Skin of body (tissue), 2 donors: ENCODE results near the gene NOS1. TPM values are rescaled to one million over a fixed set of nuclear protein-coding genes. Genes with fewer than 3 reads are reported as not detected.
A peak's percentile ranks its signal among the peaks of the same experiment; 100 is the strongest.
"Not testable (repeated sequence)": the region's sequence is repeated elsewhere in the genome, so short reads cannot be mapped to it uniquely, and the experiment has no call there.

Experiments used
- DNase-seq: peaks from one replicate; lab custom pipeline; 2025; lab: John Stamatoyannopoulos, UW
- total RNA-seq: library from RNA; depleted of rRNA; stranded (reverse); fragments of >200 nt; gene quantifications from one replicate; pipeline ENCODE4 v1.2.3, GENCODE V29; 2014

NOS1 gene
- total RNA-seq, 1 donor from 2014 or later, result 1.7 TPM

GRCh38 chr12:117273091-117273490 lies 88.3 kb downstream of the NOS1 start:
- DNase-seq, result no peak

DNA sequence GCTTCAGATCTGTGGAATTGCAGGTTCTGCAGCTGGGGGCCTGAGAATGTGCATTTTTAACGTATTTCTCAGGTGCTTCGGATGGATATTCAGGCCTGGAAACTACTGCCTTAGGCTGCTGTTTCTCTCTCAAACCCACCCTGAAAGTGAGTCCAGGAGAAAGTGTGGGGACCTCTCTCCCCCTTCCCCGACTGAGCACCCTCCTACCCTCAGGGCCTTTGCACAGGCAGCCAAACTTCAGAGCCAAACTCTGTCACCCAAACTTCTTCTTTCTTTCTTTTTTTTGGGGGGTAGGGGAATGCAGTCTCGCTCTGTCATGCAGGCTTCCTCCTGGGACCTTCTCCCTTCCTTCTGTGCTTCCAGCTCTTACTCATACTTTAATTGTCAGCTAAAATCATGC lies 88.7 kb downstream of the NOS1 start:
- no peak for DNase-seq

- no peak for DNase-seq
Observed at GRCh38 chr12:117262749-117263148, 98.7 kb downstream of the NOS1 start.

GRCh38 chr12:117261247-117261646 lies 100.2 kb downstream of the NOS1 start:
- DNase-seq, result no peak

- DNase-seq, result no peak
Observed at GRCh38 chr12:117255386-117255785, 106.0 kb downstream of the NOS1 start.

DNA sequence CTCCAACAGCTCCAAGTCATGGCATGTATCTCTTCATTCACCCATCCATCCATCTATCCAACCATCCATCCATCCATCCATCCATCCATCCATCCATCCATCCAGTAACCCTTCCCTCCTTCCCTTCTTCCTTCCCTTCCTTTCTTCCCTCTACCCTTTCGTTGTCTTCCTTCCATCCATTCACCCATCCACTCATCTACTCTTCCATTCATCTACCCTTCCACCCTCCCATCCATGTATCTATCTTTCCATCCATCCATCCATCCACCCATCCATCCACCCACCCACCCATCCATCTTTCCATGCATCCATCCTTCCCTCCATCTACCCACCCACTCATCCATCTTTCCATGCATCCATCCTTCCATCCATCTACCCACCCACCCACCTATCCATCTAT lies 117.9 kb downstream of the NOS1 start:
- no peak for DNase-seq

DNA sequence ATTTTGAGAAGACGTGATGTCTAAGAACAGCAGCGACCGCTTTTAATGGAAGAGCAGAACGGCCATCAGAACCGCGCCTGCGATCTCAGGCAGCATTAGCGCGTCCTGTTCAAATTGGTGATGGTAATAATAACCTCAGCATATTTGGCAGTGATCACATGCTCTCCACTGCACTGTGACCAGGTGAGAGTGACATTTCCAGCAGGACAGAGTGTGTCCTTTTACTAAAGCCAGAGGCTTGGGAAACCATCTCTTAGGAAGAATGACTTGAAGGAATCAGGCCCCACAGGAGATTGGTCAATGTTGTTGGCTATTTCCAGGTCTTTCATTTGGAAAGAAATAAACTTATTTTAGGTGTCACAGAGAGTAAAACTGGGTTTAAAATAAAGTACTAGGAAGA lies 119.7 kb downstream of the NOS1 start:
- DNase-seq, result no peak

GRCh38 chr12:117240081-117240755 lies 121.2 kb downstream of the NOS1 start:
- DNase-seq, result no peak

DNA sequence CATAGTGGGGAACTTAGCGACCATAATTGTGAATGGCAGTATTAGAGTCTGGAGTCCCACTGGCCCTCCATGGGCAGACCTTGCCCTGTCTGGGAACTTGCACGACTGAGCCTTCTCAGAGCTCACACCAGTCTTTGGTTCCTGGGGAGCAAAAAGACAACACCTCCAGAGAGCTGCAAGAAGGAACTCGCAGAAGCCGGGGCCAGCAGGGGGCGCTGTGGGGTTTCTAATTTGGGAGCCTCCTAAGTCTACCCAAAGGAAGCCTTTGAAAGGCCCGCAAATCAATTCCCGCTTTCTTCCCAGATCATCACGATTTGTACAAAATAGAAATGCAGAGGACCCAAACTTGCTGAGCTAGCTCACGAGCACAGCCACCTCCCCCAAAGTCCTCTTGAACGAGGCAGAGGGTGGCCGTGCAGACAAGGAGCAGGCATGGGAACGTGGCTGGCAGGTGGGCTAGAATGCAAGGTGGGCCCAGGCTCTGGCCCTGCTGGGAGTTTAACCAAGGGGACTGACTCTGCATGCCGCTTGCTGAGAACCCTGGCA lies 124.9 kb downstream of the NOS1 start:
- DNase-seq, result no peak

GRCh38 chr12:117235261-117235660 lies 126.2 kb downstream of the NOS1 start:
- DNase-seq, result no peak

DNA sequence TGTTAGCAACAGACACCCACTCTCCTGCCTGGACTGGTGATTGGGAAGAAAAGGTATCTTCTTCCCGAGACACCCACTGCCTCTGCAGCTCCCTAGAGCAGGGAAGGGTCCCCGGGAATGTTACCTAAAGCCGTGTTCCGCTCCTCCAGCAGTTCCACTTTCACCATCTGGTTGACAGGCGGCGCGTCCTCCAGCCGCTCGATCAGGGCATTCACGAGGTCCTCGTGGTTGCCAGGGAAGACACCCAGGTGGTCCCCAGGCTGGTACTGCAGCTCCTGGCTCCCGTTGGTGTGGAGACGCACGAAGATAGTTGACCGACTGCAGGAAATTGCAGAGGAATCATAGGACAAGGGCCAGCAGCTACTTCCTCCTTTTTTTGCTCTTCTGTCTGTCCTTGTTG lies 127.0 kb downstream of the NOS1 start:
- no peak for DNase-seq

DNA sequence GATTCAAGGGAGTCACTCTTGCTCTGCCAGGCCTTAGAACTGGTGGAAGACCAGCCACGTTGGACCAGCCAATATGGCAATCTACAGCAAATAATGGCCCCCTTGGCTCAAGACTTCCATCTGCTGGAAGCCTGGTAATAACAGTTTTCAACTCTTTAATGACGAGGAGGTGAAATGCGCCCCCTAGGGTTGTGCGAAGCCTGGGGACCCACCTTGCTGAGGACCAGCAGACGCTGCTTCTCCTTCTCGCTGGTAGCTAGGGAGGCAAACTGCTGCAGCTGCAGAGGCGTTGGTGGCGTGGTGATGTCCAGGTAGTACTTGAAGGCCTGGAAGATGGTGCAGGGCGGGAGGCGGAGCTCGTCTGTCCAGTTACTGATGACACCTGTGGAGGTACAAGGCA lies 129.7 kb downstream of the NOS1 start:
- no peak for DNase-seq

- DNase-seq, result no peak
Observed at GRCh38 chr12:117228239-117228638, 133.2 kb downstream of the NOS1 start.

- DNase-seq, result no peak
Observed at GRCh38 chr12:117227000-117227653, 134.3 kb downstream of the NOS1 start.

DNA sequence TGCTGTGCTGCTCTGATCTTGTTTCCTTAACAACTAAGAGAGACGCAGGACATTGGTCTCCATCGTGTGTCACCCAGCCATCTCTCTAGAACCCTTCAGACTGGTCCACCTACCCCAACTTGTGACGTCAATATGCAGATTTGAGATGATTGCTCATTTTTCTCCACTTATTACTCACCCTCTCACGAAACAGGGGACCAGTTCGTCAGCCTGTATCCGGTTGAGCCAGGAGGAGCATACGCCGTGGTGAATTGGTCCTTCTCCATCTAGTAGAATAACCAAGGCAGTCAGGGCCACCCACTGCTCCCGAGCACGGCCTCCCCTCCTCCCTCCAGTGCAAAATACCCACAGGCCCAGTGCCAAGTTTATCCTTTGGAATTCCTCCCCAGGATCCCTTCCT lies 134.9 kb downstream of the NOS1 start:
- no peak for DNase-seq

DNA sequence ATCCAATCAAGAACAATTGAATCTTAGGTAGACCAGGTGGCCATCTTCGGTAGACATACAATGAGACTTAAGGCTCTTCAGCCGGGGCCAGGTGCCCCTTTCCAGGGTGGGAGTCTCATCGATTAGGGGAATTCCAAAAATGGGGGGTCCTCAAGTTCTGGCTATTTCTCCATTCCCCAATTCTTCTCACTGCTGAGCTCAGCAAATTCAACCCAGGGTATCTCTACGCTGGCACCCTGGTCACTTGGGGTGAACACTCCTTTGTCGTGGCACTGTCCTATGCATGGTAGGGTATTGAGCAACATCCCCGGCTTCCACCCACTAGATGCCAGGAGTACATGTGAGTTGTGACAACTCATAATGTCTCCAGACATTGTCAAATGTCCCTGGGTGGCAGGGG lies 136.2 kb downstream of the NOS1 start:
- DNase-seq, result no peak

DNA sequence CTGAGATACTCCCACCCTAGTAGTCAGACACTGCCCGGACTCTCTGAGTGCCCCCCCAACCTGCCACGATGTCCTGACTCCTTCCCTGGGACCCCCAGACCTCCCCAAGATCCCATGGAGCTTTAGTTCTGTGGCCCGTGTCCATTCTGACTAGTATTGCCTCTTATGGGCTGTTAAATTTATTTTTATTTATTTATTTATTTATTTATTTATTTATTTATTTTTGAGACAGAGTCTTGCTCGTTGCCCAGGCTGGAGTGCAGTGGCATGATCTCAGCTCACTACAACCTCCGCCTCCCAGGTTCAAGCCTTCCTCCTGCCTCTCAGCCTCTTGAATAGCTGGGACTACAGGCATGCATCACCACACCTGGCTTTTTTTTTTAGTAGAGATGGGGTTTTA lies 140.5 kb downstream of the NOS1 start:
- DNase-seq, result not testable (repeated sequence)

- no peak for DNase-seq
Observed at GRCh38 chr12:117218149-117218548, 143.3 kb downstream of the NOS1 start.

DNA sequence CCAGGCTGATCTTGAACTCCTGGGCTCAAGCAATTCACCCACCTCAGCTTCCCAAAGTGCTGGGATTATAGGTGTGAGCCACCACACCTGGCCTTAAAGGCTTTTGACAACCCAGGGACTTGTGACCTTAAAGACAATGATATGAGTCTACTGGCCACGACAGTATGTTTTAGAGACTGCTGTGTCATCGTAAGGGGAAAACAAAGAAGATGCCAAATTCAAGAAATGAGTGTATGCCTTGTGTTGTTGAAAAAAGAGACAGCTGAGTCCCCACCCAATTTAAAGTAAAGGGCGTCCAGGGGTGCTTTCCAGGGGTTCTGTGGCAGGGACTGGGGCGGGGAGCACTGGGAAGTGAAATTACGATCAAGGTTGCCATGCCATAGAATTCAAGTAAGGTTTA lies 144.7 kb downstream of the NOS1 start:
- DNase-seq, result no peak

DNA sequence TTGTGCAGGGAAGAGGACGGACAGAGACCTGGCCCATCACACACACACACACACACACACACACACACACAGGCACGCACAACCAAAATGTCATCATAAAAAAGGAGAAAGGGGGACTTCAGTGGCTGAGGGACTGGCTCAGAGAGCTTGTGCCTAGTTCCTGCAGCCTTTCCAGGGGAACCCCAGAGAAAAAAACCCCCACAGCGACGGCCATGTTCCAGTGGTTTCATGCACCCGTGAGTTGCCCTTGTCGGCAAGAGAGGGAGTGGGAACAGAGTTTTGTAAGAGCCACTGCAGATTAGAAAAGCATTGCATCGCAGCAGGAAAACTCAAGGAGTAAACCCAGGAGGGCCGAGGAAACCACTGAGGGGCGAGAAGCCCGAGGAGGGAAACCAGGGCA lies 146.6 kb downstream of the NOS1 start:
- DNase-seq, result no peak

DNA sequence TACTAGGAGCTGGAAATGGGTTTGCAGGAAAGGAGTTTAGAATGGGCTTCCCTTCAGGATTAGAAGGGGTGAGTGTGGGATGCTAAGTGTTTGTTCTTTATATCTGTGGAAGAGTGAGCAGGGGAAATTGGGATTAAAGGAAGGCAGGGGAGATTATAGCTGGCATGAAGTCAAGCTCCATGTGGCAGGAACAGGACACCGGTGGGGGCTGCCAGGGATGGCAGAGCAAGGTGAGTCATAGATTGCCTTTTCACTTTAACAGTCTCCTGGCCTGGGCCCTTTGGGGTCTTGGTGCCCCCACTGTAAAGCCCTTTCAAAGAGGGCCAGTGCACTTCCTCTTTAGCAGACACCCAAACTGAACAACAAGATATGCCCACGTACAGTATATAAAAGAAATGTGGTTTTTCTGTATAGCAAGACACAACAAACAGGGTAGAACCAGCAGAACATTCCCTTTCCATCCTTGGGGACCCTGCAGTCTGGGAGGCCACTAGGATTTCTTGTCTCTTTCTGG lies 148.1 kb downstream of the NOS1 start:
- DNase-seq, result no peak

DNA sequence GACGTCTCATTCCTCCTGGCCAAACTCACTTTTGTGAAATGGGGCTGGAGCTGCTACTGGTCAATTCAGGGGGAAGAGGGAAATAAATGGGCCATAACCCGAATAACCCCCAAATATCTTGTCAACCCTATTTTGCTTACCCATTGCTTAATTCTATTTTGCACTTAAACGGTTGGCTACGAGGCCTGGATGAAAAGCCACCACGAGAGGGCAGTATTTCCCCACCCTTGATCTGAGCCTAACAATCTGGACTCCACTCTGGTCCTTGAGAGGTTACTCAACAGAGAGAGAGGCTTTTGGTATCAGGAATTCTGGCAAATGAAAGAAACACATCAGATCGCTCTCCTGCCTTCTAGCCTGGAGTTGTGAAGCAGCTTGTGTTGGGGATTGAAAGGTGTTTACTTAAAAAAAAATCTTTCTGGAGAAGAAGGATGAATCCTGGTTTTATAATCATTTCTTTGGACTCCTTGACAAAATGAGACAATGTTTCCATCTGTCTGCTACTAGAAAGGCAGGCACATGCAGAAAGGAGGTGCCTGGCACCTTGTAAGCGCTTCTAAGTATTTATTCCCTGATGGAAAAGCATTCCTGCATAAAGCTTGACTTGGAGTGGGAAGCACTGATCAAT lies 148.7 kb downstream of the NOS1 start:
- peak; percentile 26 for DNase-seq
